Inflammatory macrophage treated with lipopolysaccharide for 4 hours (primary cell): ENCODE measurements around the gene CELA3A.
A peak's percentile ranks its signal among the peaks of the same experiment; 100 is the strongest.
"Not testable (repeated sequence)": the region's sequence is repeated elsewhere in the genome, so short reads cannot be mapped to it uniquely, and the experiment has no call there.

Experiments used
- DNase-seq: peaks from one replicate; pipeline ENCODE4 v3.0.0-alpha.2; 2020

Gene CELA3A

GRCh38 chr1:22021061-22021460, 19.6 kb downstream of the CELA3A start:
- no peak for DNase-seq

- DNase-seq: peak; percentile 53
These were observed 23.3 kb downstream of the CELA3A start for GRCh38 chr1:22024485-22025367.

- DNase-seq: peak; percentile 86
These were observed 24.1 kb downstream of the CELA3A start for GRCh38 chr1:22025368-22026155.

- DNase-seq: no peak
These were observed 25.4 kb downstream of the CELA3A start for GRCh38 chr1:22026924-22027289.

GRCh38 chr1:22030057-22030456, 28.6 kb downstream of the CELA3A start:
- DNase-seq: no peak

- DNase-seq: no peak
These were observed 29.0 kb downstream of the CELA3A start for GRCh38 chr1:22030473-22030872.

- DNase-seq: peak; percentile 29
These were observed 29.9 kb downstream of the CELA3A start for GRCh38 chr1:22031214-22031962.

- not testable (repeated sequence) for DNase-seq
These were observed 33.4 kb downstream of the CELA3A start for GRCh38 chr1:22034834-22035233.

- no peak for DNase-seq
These were observed 36.1 kb downstream of the CELA3A start for GRCh38 chr1:22037520-22037919.

GRCh38 chr1:22038036-22038435, 36.6 kb downstream of the CELA3A start:
- peak; percentile 29 for DNase-seq

- DNase-seq: peak; percentile 91
These were observed 38.3 kb downstream of the CELA3A start for GRCh38 chr1:22039594-22040285.

- DNase-seq: no peak
These were observed 38.8 kb downstream of the CELA3A start for GRCh38 chr1:22040286-22040623.

- DNase-seq: no peak
These were observed 40.0 kb downstream of the CELA3A start for GRCh38 chr1:22041505-22041904.

GRCh38 chr1:22043198-22043769, 41.8 kb downstream of the CELA3A start:
- no peak for DNase-seq

GRCh38 chr1:22044690-22045420, 43.4 kb downstream of the CELA3A start:
- DNase-seq: no peak

GRCh38 chr1:22045604-22046228, 44.3 kb downstream of the CELA3A start:
- DNase-seq: peak; percentile 27

GRCh38 chr1:22048351-22049192, 47.1 kb downstream of the CELA3A start:
- peak; percentile 96 for DNase-seq

GRCh38 chr1:22050330-22050729, 48.9 kb downstream of the CELA3A start:
- no peak for DNase-seq

- DNase-seq: no peak
These were observed 50.2 kb downstream of the CELA3A start for GRCh38 chr1:22051607-22052114.
